Panc1 (cell line): Measurements from ENCODE around the gene TMEM236. TPM values are rescaled to one million over a fixed set of nuclear protein-coding genes. Genes with fewer than 3 reads are reported as not detected.

Experiments
- ATAC-seq: fragments of 200-7000 bp; cut with Tn5 transposase; 2 replicates; pipeline ENCODE4 v1.9.1; 2020; ENCODE audit warnings: mild to moderate bottlenecking, moderate library complexity
- BruUV-seq: library from RNA; stranded (reverse); fragments of 400-500 nt; replicated peaks from 2 replicates; lab custom pipeline; 2021; lab: Mats Ljungman, UMichigan
- CTCF ChIA-PET: fragments of 300-600 bp; sonication (Branson Sonifier 250); formaldehyde crosslinking; loops from one replicate; lab custom pipeline; 2022; ENCODE audit warnings: antibody characterized with exemption; lab: Charles Lee
- POLR2A ChIA-PET: fragments of 300-600 bp; sonication (Branson Sonifier 250); formaldehyde crosslinking; loops from one replicate; lab custom pipeline; 2022; ENCODE audit warnings: antibody characterized with exemption; lab: Charles Lee
- DNase-seq: peaks from one replicate; pipeline ENCODE4 v3.0.0-alpha.2; 2010; ENCODE audit warnings: low read depth, low spot score
- H3K27ac ChIP-seq: 2 replicates; pipeline ENCODE4 v1.5.1; 2011; ENCODE audit warnings: mild to moderate bottlenecking, low read length, inconsistent platforms
- H3K27me3 ChIP-seq: fragments of 200-500 bp; sonication (Bioruptor generic); 2 replicates; pipeline ENCODE4 v1.6.0; 2014; ENCODE audit warnings: low read length, inconsistent platforms; ENCODE audit not compliant: control insufficient read depth, insufficient read depth
- H3K36me3 ChIP-seq: fragments of 200-500 bp; sonication (Bioruptor generic); 2 replicates; pipeline ENCODE4 v1.5.1; 2014; ENCODE audit warnings: inconsistent platforms, mild to moderate bottlenecking, low read length, moderate library complexity; ENCODE audit not compliant: control insufficient read depth, insufficient read depth
- H3K4me1 ChIP-seq: 2 replicates; pipeline ENCODE4 v1.5.1; 2011; ENCODE audit warnings: inconsistent platforms, mild to moderate bottlenecking, low read length, moderate library complexity; ENCODE audit not compliant: control insufficient read depth, insufficient read depth
- H3K4me3 ChIP-seq, 2 experiments: 2 replicates each; pipeline ENCODE4 v1.5.1; 2011 to 2012; ENCODE audit warnings: low read depth in 2 of 2, low read length in 2 of 2, mild to moderate bottlenecking in 2 of 2, inconsistent platforms in 1 of 2, moderate library complexity in 1 of 2
- H3K9me3 ChIP-seq: fragments of 200-500 bp; sonication (Bioruptor generic); 2 replicates; pipeline ENCODE4 v1.5.1; 2014; ENCODE audit warnings: low read depth, mild to moderate bottlenecking, inconsistent platforms, low read length, moderate library complexity; ENCODE audit not compliant: control insufficient read depth, insufficient read depth
- CTCF ChIP-seq: fragments of 450-650 bp; IDR thresholded peaks from 2 replicates; pipeline ENCODE4 v1.5.1; 2017; ENCODE audit warnings: mild to moderate bottlenecking
- POLR2AphosphoS5 ChIP-seq: IDR thresholded peaks from 2 replicates; pipeline ENCODE4 v1.6.1; 2012; ENCODE audit warnings: mild to moderate bottlenecking, low read depth, low read length, moderate library complexity
- REST ChIP-seq, 2 experiments: IDR thresholded peaks; 2 replicates each; pipeline ENCODE4 v1.6.1; 2011 to 2012; ENCODE audit warnings: low read depth in 2 of 2, control low read depth in 1 of 2, low read length in 1 of 2, mild to moderate bottlenecking in 1 of 2, moderate library complexity in 1 of 2; ENCODE audit not compliant: insufficient read depth in 1 of 2
- SIN3A ChIP-seq: IDR thresholded peaks from 2 replicates; pipeline ENCODE4 v1.6.1; 2012; ENCODE audit warnings: low read depth, mild to moderate bottlenecking, low read length, moderate library complexity, borderline replicate concordance; ENCODE audit not compliant: insufficient read depth
- TCF7L2 ChIP-seq: IDR thresholded peaks from 2 replicates; pipeline ENCODE4 v1.6.1; 2011; ENCODE audit warnings: mild to moderate bottlenecking, low read depth, low read length, inconsistent platforms
- in situ Hi-C: cut with HindIII; loops from 2 replicates; pipeline ENCODE4 v1.10.0; 2016; ENCODE audit warnings: low sequenced_read_pairs, low pct_unique_long_range_greater_than_20kb
- intact Hi-C: fragments of 100-400 bp; cut with micrococcal nuclease; formaldehyde crosslinking; loops from one replicate; pipeline ENCODE4 v1.10.0; 2022; ENCODE audit not compliant: unreplicated experiment
- total RNA-seq: library from RNA; stranded (reverse); gene quantifications from one replicate; pipeline ENCODE4 v1.2.1, GENCODE V29; 2021; ENCODE audit not compliant: unreplicated experiment

Gene TMEM236
- total RNA-seq, 1 experiment from 2014 or later, result 0.05 TPM

GRCh38 chr10:17821893-17822292, 69.9 kb downstream of the TMEM236 start:
- intact Hi-C loops, result no loop called here
- BruUV-seq, result no TSS peak
- DNase-seq (no peak), ATAC-seq (no peak)
- Histone ChIP-seq H3K4me3 (no peak overlapping the region), H3K27me3 (no peaks in the 10 kb centered on the region), H3K27ac (no peak overlapping the region), H3K9me3 (no peaks in the 10 kb centered on the region), H3K4me1 (no peaks in the 10 kb centered on the region; the same call in 1 of the 2 replicates), H3K36me3 (no peaks in the 10 kb centered on the region)
- no peak for TF ChIP-seq POLR2AphosphoS5
- no peak for TF ChIP-seq TCF7L2
- TF ChIP-seq CTCF, result no peak
- TF ChIP-seq SIN3A, result no peak
- no peak for TF ChIP-seq REST (IDR thresholded peaks at IDR 0.05; ENCODE audit: insufficient read depth in 1 of 2, low read depth in 2 of 2, low read length in 1 of 2)
- in situ Hi-C loops, result no loop called here
- ChIA-PET CTCF (interaction anchor here (0.9 kb wide), 1 partner anchor 39 kb away, joined by 3 read pairs; no protein-coding TSS in a partner anchor), POLR2A (no interaction called here)

GRCh38 chr10:17831341-17831740, 79.3 kb downstream of the TMEM236 start:
- CTCF ChIA-PET, result no interaction called here
- intact Hi-C loops, result no loop called here

More at GRCh38 chr10:17831341-17831740, 79.3 kb downstream of the TMEM236 start:
- no peaks in the 10 kb centered on the region for H3K27me3 ChIP-seq
- TF ChIP-seq REST (IDR thresholded peaks at IDR 0.05; ENCODE audit: insufficient read depth in 1 of 2, low read depth in 2 of 2, low read length in 1 of 2) (no peak), SIN3A (no peak), TCF7L2 (no peak), CTCF (no peak), POLR2AphosphoS5 (no peak)
- H3K36me3 ChIP-seq, result no peaks in the 10 kb centered on the region
- no peak overlapping the region for H3K27ac ChIP-seq
- no peak for ATAC-seq
- BruUV-seq, result no TSS peak
- no peaks in the 10 kb centered on the region for H3K9me3 ChIP-seq
- no peak for DNase-seq
- POLR2A ChIA-PET, result no interaction called here
- H3K4me3 ChIP-seq, result no peak overlapping the region
- H3K4me1 ChIP-seq, result peaks cover 7% of the 10 kb centered on the region; the same call in 1 of the 2 replicates
- in situ Hi-C loops, result no loop called here
